Measurements from ENCODE around the gene VAV3.

The VAV3 gene

DNA sequence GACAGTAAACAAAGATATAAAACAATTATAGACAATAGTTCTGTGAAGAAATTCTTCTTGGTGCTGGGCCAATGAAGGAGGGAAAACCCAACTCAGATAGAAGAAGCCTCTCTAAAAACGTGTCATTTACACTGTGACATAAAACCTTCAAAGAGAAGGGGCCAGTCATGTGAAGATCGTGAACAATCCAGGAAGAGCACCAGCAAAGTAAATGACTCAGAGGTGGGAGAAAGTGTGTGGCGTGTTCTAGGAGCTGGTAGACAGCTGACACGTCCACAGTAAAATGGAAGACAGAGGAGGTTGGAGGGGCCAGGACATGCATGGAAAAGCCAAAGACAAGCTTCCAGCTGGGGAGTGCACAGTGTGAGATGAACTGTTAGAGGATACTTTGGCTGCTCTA is 143.6 kb downstream of the VAV3 start:
- in situ Hi-C loops (cut with MboI; ENCODE audit: low pct_unique_long_range_greater_than_20kb, low sequenced_read_pairs, unreplicated experiment): no loop called here
- no peak for TF ChIP-seq CTCF (IDR thresholded peaks at IDR 0.05; ENCODE audit: extremely low read depth, insufficient read depth, missing control alignments)
- no peak for DNase-seq (ENCODE audit: low spot score)

DNA sequence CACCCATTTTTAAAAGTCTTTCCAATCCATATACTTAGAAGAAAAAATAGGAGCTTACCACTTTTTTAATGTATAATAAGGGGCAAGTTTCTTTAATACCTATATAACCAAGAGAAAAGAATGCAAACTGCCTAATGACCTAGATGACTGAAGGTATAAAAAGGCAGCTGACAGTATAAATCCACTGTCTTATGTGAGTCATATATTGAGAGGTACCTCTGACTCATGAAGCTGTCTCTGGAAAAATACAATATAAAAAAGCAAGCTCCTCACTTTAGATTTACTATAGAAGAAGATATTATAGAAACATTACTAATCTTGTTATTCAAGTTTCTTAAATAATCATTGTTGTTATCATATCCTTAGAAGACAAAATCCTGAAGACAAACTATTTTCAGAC is 144.2 kb downstream of the VAV3 start:
- no peak for TF ChIP-seq CTCF (IDR thresholded peaks at IDR 0.05; ENCODE audit: extremely low read depth, insufficient read depth, missing control alignments)
- in situ Hi-C loops (cut with MboI; ENCODE audit: low pct_unique_long_range_greater_than_20kb, low sequenced_read_pairs, unreplicated experiment): no loop called here
- no peak for DNase-seq (ENCODE audit: low spot score)

DNA sequence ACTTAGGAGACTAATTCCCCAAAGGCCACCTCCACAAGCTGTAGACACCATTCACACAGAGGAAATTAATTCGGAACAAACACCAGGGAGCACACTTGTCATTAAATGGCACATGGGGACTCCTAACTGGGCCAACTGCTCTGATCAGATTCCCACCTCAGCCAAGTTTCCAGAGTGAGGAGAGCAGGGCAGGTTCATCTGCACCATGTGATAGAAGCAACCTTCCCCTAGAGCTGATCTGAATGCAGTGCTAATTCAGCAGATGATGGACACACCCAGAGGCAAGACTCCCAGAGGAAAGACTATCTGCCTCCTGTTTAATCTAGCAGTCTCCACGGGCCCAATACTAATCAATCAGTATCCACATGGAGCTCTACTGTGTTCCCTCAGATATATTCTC is 147.0 kb downstream of the VAV3 start:
- DNase-seq (ENCODE audit: low spot score): no peak
- in situ Hi-C loops (cut with MboI; ENCODE audit: low pct_unique_long_range_greater_than_20kb, low sequenced_read_pairs, unreplicated experiment): no loop called here
- no peak for TF ChIP-seq CTCF (IDR thresholded peaks at IDR 0.05; ENCODE audit: extremely low read depth, insufficient read depth, missing control alignments)

GRCh38 chr1:107817206-107817605 is 147.8 kb downstream of the VAV3 start:
- DNase-seq (ENCODE audit: low spot score): no peak
- in situ Hi-C loops (cut with MboI; ENCODE audit: low pct_unique_long_range_greater_than_20kb, low sequenced_read_pairs, unreplicated experiment): no loop called here
- TF ChIP-seq CTCF (IDR thresholded peaks at IDR 0.05; ENCODE audit: extremely low read depth, insufficient read depth, missing control alignments): no peak

DNA sequence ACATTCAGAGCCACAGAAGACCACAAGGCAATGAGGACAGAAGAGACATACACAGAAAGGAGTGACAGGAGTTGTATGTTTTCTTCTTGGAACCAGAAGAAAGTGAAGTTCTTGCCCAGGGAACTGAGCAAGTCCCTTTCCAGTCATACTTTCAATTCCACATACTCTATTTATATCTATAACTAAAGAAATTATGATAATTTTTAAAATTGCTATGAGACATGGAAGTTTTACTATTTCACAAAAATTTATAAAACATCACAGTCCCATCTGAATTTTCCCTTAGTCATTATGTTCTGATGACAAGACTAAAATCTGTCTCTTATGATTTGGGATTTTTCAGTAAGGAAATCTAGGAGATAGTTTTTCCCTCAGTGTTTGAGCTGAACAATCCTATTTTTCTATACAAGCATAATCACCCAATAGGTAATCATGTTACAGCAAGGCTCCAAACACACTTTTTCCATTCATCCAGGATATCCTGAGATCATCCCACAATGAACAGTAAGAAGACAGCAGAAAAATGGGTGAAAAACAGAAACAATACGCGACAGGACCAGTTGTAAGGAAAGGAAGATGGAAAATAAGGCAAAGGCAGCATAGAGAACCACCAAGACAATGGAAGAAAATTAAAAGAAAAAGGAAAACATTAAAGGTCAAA is 154.6 kb downstream of the VAV3 start:
- in situ Hi-C loops (cut with MboI; ENCODE audit: low pct_unique_long_range_greater_than_20kb, low sequenced_read_pairs, unreplicated experiment): no loop called here
- no peak for TF ChIP-seq CTCF (IDR thresholded peaks at IDR 0.05; ENCODE audit: extremely low read depth, insufficient read depth, missing control alignments)
- no peak for DNase-seq (ENCODE audit: low spot score)

DNA sequence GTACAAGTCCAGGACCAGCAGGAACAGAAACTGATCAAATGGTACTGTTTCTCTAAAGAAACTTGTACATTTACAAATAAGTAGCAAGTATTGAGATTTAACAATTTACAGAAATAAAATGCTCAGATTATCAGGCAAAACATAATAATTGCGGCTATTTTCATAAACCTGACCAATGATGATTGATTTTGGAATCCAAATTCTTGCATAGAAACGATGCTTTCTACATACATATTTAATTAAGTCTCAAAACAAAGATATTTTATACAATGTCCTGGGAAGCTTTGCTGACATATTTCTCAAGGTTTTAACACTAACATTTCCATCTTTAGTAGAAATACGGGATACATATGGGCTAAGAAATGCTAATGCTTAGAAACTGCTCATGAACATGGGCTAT is 157.1 kb downstream of the VAV3 start:
- TF ChIP-seq CTCF (IDR thresholded peaks at IDR 0.05; ENCODE audit: extremely low read depth, insufficient read depth, missing control alignments): no peak
- no peak for DNase-seq (ENCODE audit: low spot score)
- in situ Hi-C loops (cut with MboI; ENCODE audit: low pct_unique_long_range_greater_than_20kb, low sequenced_read_pairs, unreplicated experiment): no loop called here

DNA sequence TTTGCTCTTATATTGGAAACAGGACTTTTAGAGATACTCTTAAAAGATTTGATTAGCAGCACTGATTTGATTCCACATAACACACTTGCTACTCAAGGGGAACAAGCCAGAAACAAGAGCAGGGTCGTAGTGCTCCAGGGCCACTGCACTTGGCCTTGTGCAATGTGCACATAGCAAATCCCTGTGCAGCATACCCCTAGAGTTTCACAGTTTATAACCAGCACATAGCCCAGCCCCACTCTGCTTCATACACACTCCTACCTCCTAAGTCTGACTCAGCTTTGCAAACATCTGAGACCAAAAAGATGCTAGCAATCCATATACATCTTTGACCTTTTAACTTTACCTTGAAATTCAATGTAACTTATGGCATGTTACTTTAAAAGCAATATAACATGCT is 157.6 kb downstream of the VAV3 start:
- in situ Hi-C loops (cut with MboI; ENCODE audit: low pct_unique_long_range_greater_than_20kb, low sequenced_read_pairs, unreplicated experiment): no loop called here
- no peak for TF ChIP-seq CTCF (IDR thresholded peaks at IDR 0.05; ENCODE audit: extremely low read depth, insufficient read depth, missing control alignments)
- no peak for DNase-seq (ENCODE audit: low spot score)

All from GM13977 (cell line).